D721Med (cell line): ENCODE results near the gene MPP1.
"Not testable (repeated sequence)": the region's sequence is repeated elsewhere in the genome, so short reads cannot be mapped to it uniquely, and the experiment has no call there.

Experiments
- DNase-seq: peaks from one replicate; pipeline ENCODE4 v3.0.0; 2011; ENCODE audit warnings: low spot score; ENCODE audit not compliant: insufficient read length
- FAIRE-seq: peaks from 2 replicates; lab custom pipeline; 2011; peaks lifted over from hg19 to GRCh38; lab: Jason Lieb, UNC
- CTCF ChIP-seq: IDR thresholded peaks from 2 replicates; pipeline ENCODE4 v1.5.1; 2012; ENCODE audit warnings: mild to moderate bottlenecking, control low read depth; ENCODE audit not compliant: insufficient read depth; ENCODE audit errors: missing control alignments

MPP1 gene

GRCh38 chrX:154829926-154830442 is 24.7 kb upstream of the MPP1 start:
- no peak for DNase-seq
- TF ChIP-seq CTCF, result no peak
- no peak for FAIRE-seq

GRCh38 chrX:154829134-154829533 is 23.8 kb upstream of the MPP1 start:
- DNase-seq, result no peak
- no peak for TF ChIP-seq CTCF
- no peak for FAIRE-seq

- FAIRE-seq (no peak), DNase-seq (no peak)
- TF ChIP-seq CTCF, result no peak
Measured at GRCh38 chrX:154828016-154828408, 22.7 kb upstream of the MPP1 start.

GRCh38 chrX:154827194-154828015 is 22.1 kb upstream of the MPP1 start:
- FAIRE-seq (peak; percentile 55), DNase-seq (no peak)
- TF ChIP-seq CTCF, result no peak

- FAIRE-seq, DNase-seq: not testable (repeated sequence)
Measured at GRCh38 chrX:154825586-154825985, 20.3 kb upstream of the MPP1 start.

GRCh38 chrX:154824638-154825037 is 19.4 kb upstream of the MPP1 start:
- FAIRE-seq (no peak), DNase-seq (no peak)
- TF ChIP-seq CTCF, result no peak

GRCh38 chrX:154822029-154822428 is 16.7 kb upstream of the MPP1 start:
- DNase-seq, result no peak
- no peak for TF ChIP-seq CTCF
- peak; percentile 21 for FAIRE-seq
